Stimulated activated CD4-positive, alpha-beta T cell treated with anti-CD3 and anti-CD28 coated beads, Interleukin-12 subunit alpha, Interleukin-12 subunit beta, amount 100 ng/mL, for 4 hours (primary cell): Measurements from ENCODE around the gene ADARB2.
"Not testable (repeated sequence)": the region's sequence is repeated elsewhere in the genome, so short reads cannot be mapped to it uniquely, and the experiment has no call there.

Experiments
- DNase-seq: peaks from one replicate; pipeline ENCODE4 v3.0.0-alpha.2; 2020

Gene ADARB2

DNA sequence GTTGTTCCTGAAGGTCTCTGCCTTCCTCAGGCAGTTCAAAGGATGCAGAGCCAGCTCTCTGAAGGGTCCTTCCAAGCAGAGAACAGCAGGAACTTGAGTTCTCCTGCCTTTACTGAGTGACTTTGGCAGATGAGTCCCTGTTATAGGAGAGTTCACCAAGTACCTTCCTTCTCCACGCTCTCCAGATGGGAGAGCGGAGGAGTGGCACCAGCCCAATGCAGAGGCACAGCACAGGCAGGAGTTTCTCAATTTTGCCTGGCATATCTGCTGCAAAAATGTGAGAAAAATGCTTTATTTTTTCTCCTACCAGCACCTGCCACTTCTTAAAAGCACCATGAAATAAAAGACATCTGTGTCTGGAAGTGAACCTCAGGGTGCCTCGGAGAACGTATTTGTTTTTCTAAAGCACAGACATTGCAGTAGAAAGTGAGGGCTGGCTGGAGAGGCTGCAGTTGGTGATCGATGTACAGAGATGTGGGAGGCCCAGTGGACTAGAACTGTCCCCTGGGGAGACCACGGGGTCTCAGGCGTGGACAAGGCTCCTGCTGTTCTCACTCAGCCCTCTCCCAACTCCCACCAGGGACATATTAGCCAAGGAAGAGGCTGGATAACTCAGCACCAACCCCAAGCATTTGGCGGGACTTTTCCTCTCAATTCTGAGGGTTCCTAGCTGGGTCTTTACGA, 506.6 kb downstream of the ADARB2 start:
- DNase-seq = no peak

GRCh38 chr10:1230138-1230537, 507.2 kb downstream of the ADARB2 start:
- no peak for DNase-seq

DNA sequence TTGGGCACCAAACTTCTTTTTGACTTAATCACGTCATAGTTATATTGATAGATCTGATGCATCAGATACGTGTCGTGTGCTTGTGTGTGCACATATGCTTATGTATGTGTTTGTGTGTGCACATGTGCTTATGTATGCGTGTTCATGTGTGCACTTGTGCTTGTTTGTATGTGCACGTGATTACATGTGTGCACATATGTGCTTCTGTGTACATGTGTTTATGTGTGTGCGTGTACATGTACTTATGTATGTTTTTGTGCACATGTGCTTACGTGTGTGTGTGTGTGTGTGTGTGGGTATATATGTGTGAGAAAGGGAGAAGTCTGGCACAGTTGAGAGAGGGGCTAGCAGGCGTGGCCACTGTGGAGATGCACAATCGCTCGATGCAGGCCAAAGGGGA, 507.8 kb downstream of the ADARB2 start:
- DNase-seq = no peak

- DNase-seq = no peak
Observed at GRCh38 chr10:1229116-1229515, 508.2 kb downstream of the ADARB2 start.

DNA sequence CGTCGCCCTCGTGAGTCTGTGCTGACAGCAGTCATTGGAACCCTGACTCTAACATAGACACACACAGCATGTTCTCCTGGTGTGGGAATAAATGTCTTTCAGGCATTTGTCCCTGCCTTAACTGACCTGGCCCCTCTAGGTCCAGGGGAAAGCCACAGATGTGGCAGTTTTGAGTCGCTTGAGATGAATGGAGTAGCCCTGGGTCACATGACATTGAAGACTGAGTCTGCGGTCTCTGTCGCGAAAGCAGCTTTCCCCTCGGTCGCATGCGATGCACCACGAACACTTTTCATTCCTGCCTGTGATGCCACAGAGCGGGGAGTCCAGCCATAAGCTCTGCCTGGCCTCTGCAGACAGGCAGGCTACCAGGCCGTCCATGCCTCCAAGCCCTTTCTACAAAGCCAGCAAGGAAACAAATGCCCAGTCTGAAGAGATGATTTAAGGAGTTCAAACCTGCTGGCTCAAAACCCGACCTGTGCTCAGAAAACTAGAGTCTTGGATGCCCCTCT, 508.8 kb downstream of the ADARB2 start:
- no peak for DNase-seq

GRCh38 chr10:1227510-1228402, 509.6 kb downstream of the ADARB2 start:
- DNase-seq = no peak

DNA sequence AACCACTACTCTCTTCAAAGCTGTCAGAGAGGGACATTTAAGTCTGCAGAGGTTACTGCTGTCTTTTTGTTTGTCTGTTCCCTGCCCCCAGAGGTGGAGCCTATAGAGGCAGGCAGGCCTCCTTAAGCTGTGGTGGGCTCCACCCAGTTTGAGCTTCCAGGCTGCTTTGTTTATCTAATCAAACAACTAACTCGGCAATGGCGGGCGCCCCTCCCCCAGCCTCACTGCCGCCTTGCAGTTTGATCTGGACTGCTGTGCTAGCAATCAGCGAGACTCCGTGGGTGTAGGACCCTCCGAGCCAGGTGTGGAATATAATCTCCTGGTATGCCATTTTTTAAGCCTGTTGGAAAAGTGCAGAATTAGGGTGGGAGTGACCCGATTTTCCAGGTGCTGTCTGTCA, 510.4 kb downstream of the ADARB2 start:
- not testable (repeated sequence) for DNase-seq

DNA sequence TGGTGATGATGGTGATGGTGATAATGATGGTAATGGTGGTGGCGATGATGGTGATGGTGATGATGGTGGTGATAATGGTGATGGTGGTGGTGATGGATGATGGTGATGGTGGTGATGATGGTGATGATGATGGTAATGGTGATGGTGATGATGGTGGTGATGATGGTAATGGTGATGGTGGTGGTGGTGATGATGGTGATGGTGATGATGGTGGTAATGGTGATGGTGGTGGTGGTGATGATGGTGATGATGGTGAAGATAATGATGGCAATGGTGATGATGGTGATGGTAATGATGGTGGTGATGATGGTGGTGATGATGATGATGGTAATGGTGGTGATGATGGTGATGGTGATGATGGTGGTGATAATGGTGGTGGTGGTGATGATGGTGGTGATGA, 517.5 kb downstream of the ADARB2 start:
- not testable (repeated sequence) for DNase-seq

DNA sequence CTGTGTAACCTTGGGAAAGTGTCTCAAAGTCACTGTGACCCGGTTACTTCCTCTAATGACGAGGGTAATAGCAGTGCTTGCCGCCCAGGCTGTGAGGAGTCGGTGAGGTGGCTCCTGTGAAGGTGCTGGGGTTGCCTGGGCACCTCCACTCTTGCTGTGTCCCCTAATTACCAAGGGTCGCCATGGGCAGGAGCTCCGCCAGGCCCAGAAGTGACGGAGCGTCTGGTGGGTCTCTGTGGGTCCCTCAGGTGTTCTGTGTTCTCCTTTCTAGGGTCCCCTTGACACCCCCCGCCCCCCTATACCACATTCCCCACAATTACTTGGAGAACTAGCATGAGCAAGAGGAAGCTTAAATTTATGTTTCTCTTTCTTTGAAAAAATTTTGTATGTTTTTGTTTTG, 519.7 kb downstream of the ADARB2 start:
- no peak for DNase-seq

DNA sequence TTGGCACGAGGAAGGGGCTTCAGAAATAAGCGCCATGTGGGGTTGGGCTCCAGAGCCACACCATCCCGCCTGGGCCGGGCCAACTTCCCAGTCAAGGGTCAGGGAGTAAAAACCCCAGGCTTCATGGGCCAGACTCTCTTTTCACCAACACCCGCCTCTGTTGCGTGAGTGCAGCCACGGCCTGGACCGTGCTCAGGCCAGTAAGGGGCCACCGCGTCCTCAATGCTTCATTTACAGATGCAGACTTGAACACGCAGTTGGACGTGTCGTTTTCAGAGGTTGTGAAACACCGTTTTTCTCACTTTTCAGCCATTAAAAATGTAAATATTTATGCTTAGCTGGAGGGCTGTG, 520.1 kb downstream of the ADARB2 start:
- DNase-seq = no peak

- no peak for DNase-seq
Observed at GRCh38 chr10:1216574-1217236, 520.6 kb downstream of the ADARB2 start.

DNA sequence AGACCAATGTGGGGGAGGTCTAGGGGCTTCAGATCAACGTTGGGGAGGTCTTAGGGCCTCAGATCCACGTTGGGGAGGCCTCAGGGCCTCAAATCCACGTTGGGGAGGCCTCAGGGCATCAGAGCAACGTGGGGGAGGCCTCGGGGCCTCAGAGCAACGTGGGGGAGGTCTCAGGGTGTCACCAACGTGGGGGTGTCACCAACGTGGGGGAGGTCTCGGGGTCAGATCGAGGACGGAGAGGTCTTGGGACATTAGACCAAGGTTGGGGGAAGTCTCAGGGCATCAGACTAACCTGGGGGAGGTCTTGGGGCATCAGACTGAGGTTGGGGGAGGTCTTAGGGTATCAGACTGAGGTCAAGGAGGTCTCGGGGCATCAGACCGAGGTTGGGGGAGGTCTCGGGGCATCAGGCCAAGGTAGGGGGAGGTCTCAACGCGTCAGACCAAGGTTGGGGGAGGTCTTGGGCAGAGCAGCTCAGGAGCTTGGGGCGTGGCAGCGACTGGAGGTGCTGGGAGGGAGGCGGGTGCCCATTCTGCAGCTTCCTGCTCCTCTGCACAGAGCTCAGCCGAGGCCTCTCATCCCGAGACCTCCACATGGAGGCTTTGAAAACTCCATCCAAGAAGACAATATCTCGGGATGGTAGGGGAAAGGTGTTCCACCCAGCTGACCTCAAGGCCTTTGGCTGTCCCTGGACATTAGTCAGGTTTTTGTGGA, 521.3 kb downstream of the ADARB2 start:
- DNase-seq = no peak

DNA sequence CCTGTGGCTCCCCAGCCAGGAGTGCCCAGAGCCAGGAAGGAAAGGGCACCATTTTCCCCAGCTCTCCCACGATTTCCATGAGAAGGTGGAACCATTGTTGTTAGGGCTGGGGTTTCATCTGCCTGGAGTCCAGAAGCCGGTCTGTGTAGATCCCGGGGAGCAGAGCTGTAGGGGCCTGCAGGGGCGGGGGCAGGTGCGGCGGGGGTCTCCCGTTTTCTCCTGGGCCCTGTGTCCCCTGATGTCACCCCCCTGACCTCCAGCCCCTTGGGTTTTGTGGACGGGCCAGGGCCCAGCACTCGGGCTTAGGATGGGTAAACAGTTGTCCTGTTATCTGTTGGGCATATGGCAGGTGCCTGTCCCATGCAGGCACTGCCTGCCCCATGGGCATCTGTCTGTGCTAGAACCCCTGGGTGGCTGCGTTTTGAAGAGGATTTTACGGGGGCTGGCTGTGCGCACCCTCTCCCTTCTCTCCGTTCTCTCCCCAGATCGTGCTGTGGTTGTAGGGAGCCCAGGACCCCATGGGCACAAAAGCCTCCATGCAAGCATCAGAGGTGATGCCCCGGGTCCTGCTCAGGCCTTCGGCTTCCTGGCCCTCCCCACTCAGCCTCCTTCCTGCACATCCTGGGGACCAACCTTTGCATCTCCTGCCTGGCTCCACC, 522.3 kb downstream of the ADARB2 start:
- DNase-seq = no peak

GRCh38 chr10:1214071-1214675, 523.2 kb downstream of the ADARB2 start:
- DNase-seq = no peak

DNA sequence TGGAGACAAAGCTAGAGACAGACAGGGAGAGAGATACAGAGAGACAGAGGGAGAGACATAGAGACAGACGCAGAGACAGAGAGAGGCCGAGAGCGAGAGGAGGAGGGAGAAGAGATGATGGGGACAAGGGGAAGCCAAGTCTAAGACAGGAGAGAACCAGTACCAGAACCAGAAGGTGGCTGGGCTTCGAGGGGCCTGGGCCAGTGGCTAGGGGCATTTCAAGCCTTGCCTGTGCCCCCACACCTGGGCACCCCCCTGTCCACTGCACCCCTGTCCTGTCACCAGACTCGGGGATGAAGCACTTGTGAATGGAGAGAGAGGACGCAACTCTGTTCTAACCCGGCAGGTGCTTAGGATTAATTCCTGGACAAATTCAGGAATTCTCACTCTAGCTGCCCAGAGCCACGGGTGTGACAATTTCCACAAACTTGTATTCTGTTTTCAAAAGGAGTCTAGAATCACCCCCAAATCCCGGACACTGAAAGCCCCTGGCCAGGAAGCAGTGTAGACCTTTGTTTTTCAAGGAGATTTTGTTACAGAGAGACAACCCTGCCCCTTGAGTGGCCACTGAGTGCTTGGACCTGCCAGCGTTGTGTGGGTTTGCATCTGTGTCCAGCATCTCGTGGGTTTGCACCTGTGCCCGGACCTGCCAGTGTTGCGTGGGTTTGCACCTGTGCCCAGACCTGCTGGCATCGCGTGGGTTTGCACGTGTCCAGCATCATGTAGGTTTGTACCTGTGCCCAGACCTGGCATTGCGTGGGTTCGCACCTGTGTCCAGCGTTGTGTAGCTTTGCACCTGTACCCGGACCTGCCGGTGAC, 523.9 kb downstream of the ADARB2 start:
- no peak for DNase-seq

- DNase-seq = no peak
Observed at GRCh38 chr10:1212571-1213141, 524.7 kb downstream of the ADARB2 start.

GRCh38 chr10:1211844-1212570, 525.3 kb downstream of the ADARB2 start:
- DNase-seq = no peak

GRCh38 chr10:1210667-1211066, 526.7 kb downstream of the ADARB2 start:
- no peak for DNase-seq

DNA sequence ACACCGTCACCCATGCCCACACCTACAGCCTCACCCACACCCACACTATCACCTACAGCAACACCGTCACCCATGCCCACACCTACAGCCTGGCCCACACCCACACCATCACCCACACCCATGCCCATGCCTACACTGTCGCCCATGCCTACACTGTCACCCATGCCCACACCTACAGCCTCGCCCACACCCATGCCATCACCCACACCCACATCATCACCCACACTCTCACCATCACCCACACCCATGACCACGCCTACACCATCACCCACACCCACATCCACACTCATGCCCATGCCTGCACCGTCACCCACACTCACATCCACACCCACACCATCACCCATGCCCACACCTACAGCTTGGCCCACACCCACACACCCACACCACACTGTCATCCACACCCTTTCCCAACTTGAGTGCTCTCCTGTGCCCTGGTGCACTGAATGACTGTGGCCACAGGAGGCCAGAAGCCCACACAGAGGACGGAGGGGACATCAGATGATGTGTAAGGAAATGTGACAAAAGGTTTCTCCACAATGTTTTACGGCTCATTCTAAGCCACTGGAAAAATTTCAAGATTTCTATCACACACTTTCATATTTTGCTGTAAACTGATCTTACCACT, 527.9 kb downstream of the ADARB2 start:
- DNase-seq = no peak
